HG02763 (cell line): Measurements from ENCODE around the gene TMEM100.

Experiments used
- ATAC-seq: cut with Tn5 transposase; IDR thresholded peaks from one replicate; pipeline ENCODE4 v1.9.1; 2021; ENCODE audit warnings: mild to moderate bottlenecking, moderate library complexity; ENCODE audit not compliant: unreplicated experiment

TMEM100 gene

GRCh38 chr17:55720919-55721836 lies 1.5 kb downstream of the TMEM100 start:
- ATAC-seq: no peak

GRCh38 chr17:55717898-55718735 lies 4.5 kb downstream of the TMEM100 start:
- no peak for ATAC-seq

- ATAC-seq: no peak
These were observed 5.2 kb downstream of the TMEM100 start for GRCh38 chr17:55717432-55717831.

GRCh38 chr17:55710829-55711496 lies 11.7 kb downstream of the TMEM100 start:
- ATAC-seq: no peak

- ATAC-seq: no peak
These were observed 12.3 kb downstream of the TMEM100 start for GRCh38 chr17:55710410-55710809.

GRCh38 chr17:55709984-55710383 lies 12.7 kb downstream of the TMEM100 start:
- ATAC-seq: no peak

GRCh38 chr17:55709440-55709839 lies 13.2 kb downstream of the TMEM100 start:
- no peak for ATAC-seq

GRCh38 chr17:55708175-55708974 lies 14.3 kb downstream of the TMEM100 start:
- no peak for ATAC-seq

- no peak for ATAC-seq
These were observed 15.6 kb downstream of the TMEM100 start for GRCh38 chr17:55706808-55707773.

GRCh38 chr17:55705847-55706246 lies 16.8 kb downstream of the TMEM100 start:
- no peak for ATAC-seq

GRCh38 chr17:55704401-55704800 lies 18.3 kb downstream of the TMEM100 start:
- no peak for ATAC-seq

- no peak for ATAC-seq
These were observed 20.5 kb downstream of the TMEM100 start for GRCh38 chr17:55702150-55702549.

- ATAC-seq: no peak
These were observed 23.3 kb downstream of the TMEM100 start for GRCh38 chr17:55699181-55699860.

- no peak for ATAC-seq
These were observed 28.3 kb downstream of the TMEM100 start for GRCh38 chr17:55694286-55694910.

GRCh38 chr17:55693254-55694216 lies 29.1 kb downstream of the TMEM100 start:
- ATAC-seq: no peak

GRCh38 chr17:55692276-55692675 lies 30.4 kb downstream of the TMEM100 start:
- ATAC-seq: no peak

GRCh38 chr17:55691666-55692065 lies 31.0 kb downstream of the TMEM100 start:
- ATAC-seq: no peak
